WERI-Rb-1 (cell line): ENCODE data around the gene NOX4.

Experiments
- DNase-seq: peaks from one replicate; pipeline ENCODE4 v3.0.0-alpha.2; 2020
- H3K27ac ChIP-seq: fragments of 250-450 bp; sonication (Bioruptor Pico); 2 replicates; pipeline ENCODE4 v1.5.1; 2020; ENCODE audit warnings: mild to moderate bottlenecking, moderate library complexity
- H3K27me3 ChIP-seq: fragments of 250-450 bp; sonication (Bioruptor Pico); 2 replicates; pipeline ENCODE4 v1.5.1; 2021; ENCODE audit warnings: mild to moderate bottlenecking, low read depth, moderate library complexity; ENCODE audit not compliant: insufficient read depth, severe bottlenecking
- H3K36me3 ChIP-seq: fragments of 250-450 bp; sonication (Bioruptor Pico); 2 replicates; pipeline ENCODE4 v1.5.1; 2020; ENCODE audit warnings: mild to moderate bottlenecking, moderate library complexity
- H3K4me3 ChIP-seq: 2 replicates; pipeline ENCODE4 v1.5.1; 2011; ENCODE audit warnings: low read depth, mild to moderate bottlenecking, control low read depth, low read length
- H3K9me3 ChIP-seq: fragments of 250-450 bp; sonication (Bioruptor Pico); 2 replicates; pipeline ENCODE4 v1.5.1; 2021; ENCODE audit warnings: mild to moderate bottlenecking, moderate library complexity; ENCODE audit not compliant: severe bottlenecking
- TF ChIP-seq, protein P1 (sequence below): IDR thresholded peaks from 2 replicates; pipeline ENCODE4 v1.5.1; 2011; ENCODE audit warnings: low read depth, mild to moderate bottlenecking, control low read depth, inconsistent platforms, low read length

NOX4 gene

DNA sequence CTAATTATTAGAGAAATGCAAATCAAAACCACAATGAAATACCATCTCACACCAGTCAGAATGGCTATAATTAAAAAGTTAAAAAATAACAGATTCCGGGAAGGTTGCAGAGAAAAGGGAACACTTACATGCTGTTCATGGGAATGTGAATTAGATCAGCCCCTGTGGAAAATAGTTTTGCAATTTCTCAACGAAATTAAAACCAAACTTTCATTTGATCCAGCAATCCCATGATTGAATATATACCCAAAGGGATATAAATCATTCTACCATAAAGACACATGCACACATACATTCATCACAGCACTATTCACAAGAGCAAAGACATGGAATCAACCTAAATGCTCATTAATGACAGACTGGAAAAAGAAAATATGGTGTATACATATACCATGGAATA, 32.5 kb downstream of the NOX4 start:
- no peaks in the 10 kb centered on the region for H3K36me3 ChIP-seq
- no peak for DNase-seq
- TF ChIP-seq, protein P1, sequence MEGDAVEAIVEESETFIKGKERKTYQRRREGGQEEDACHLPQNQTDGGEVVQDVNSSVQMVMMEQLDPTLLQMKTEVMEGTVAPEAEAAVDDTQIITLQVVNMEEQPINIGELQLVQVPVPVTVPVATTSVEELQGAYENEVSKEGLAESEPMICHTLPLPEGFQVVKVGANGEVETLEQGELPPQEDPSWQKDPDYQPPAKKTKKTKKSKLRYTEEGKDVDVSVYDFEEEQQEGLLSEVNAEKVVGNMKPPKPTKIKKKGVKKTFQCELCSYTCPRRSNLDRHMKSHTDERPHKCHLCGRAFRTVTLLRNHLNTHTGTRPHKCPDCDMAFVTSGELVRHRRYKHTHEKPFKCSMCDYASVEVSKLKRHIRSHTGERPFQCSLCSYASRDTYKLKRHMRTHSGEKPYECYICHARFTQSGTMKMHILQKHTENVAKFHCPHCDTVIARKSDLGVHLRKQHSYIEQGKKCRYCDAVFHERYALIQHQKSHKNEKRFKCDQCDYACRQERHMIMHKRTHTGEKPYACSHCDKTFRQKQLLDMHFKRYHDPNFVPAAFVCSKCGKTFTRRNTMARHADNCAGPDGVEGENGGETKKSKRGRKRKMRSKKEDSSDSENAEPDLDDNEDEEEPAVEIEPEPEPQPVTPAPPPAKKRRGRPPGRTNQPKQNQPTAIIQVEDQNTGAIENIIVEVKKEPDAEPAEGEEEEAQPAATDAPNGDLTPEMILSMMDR: no peak
- no peaks in the 10 kb centered on the region for H3K27me3 ChIP-seq
- no peaks in the 10 kb centered on the region for H3K9me3 ChIP-seq
- H3K4me3 ChIP-seq: no peak overlapping the region
- H3K27ac ChIP-seq: no peak overlapping the region

- TF ChIP-seq, protein P1: no peak
- no peak for DNase-seq
- H3K36me3 ChIP-seq: no peaks in the 10 kb centered on the region
- no peaks in the 10 kb centered on the region for H3K27me3 ChIP-seq
- no peak overlapping the region for H3K4me3 ChIP-seq
- H3K27ac ChIP-seq: no peak overlapping the region
- no peaks in the 10 kb centered on the region for H3K9me3 ChIP-seq
Observed at GRCh38 chr11:89457190-89457589, 34.0 kb downstream of the NOX4 start.

- no peak for DNase-seq
- Histone ChIP-seq H3K9me3 (no peaks in the 10 kb centered on the region), H3K36me3 (no peaks in the 10 kb centered on the region), H3K4me3 (no peak overlapping the region), H3K27me3 (no peaks in the 10 kb centered on the region), H3K27ac (no peak overlapping the region)
- TF ChIP-seq, protein P1: no peak
Observed at GRCh38 chr11:89456681-89457080, 34.5 kb downstream of the NOX4 start.

DNA sequence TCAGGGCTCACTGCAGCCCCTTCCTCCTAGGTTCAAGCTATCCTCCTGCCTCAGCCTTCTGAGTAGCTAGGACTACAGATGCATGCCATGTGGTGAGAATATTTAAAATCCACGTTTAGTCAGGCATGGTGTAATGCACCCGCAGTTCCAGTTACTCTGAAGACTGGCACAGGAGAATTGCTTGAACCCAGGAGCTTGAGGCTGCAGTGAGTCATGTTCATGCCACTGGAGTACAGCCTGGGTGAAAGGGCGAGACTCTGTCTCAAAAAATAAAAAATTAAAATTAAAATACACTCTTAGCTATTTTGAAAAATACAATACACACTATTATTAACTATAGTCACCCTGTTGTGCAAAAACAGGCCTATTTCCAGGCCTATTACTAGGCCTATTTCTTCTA, 38.4 kb downstream of the NOX4 start:
- Histone ChIP-seq H3K27ac (no peak overlapping the region), H3K36me3 (no peaks in the 10 kb centered on the region), H3K9me3 (no peaks in the 10 kb centered on the region), H3K27me3 (no peaks in the 10 kb centered on the region), H3K4me3 (no peak overlapping the region)
- DNase-seq: no peak
- TF ChIP-seq, protein P1: no peak

DNA sequence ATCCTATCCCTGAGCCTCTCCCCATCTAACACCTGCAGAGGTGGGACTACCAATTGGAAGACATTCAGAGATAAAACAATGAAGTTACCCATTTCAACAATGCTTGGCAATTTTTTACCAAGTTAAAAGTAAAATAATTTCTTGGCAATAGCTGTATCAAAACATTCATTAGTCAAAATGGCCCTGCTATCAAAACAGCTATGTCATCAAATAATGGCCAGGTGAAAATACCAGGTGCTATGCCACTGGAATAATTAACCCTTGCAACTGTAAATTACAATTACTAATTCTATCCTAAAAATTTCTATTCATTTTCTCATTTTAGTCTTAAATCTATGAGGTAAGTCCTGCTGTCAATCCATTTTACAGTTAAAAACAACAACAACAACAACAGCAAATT, 43.3 kb downstream of the NOX4 start:
- H3K4me3 ChIP-seq: no peak overlapping the region
- TF ChIP-seq, protein P1: no peak
- H3K36me3 ChIP-seq: no peaks in the 10 kb centered on the region
- no peak for DNase-seq
- no peak overlapping the region for H3K27ac ChIP-seq
- H3K27me3 ChIP-seq: no peaks in the 10 kb centered on the region
- no peaks in the 10 kb centered on the region for H3K9me3 ChIP-seq
